ENCODE measurements around the gene MYT1. TPM values are rescaled to one million over a fixed set of nuclear protein-coding genes. Genes with fewer than 3 reads are reported as not detected.

Gene MYT1
- total RNA-seq, 1 donor from 2014 or later: 3.3 TPM

GRCh38 chr20:64214952-64215351 lies 50.7 kb downstream of the MYT1 start:
- DNase-seq (no peak), ATAC-seq (ENCODE audit: low read depth) (no peak)
- Mint-ChIP-seq H3K4me1 (no peaks in the 10 kb centered on the region), H3K9me3 (no peaks in the 10 kb centered on the region), H3K27me3 (peaks cover 2% of the 10 kb centered on the region), H3K27ac (no peak overlapping the region), H3K4me3 (no peak overlapping the region), H3K36me3 (ENCODE audit: low read depth) (no peaks in the 10 kb centered on the region)
- TF ChIP-seq CTCF (IDR thresholded peaks at IDR 0.05): no peak
- ChIA-PET CTCF (no interaction called here), POLR2A (no interaction called here)
- intact Hi-C loops (cut with micrococcal nuclease): no loop called here

GRCh38 chr20:64216036-64216435 lies 51.8 kb downstream of the MYT1 start:
- Mint-ChIP-seq H3K9me3 (no peaks in the 10 kb centered on the region), H3K27ac (no peak overlapping the region), H3K27me3 (peaks cover 2% of the 10 kb centered on the region), H3K36me3 (ENCODE audit: low read depth) (no peaks in the 10 kb centered on the region), H3K4me3 (no peak overlapping the region), H3K4me1 (no peaks in the 10 kb centered on the region)
- no peak for DNase-seq
- POLR2A ChIA-PET: no interaction called here
- ATAC-seq (ENCODE audit: low read depth): no peak
- intact Hi-C loops (cut with micrococcal nuclease): no loop called here
- no peak for TF ChIP-seq CTCF (IDR thresholded peaks at IDR 0.05)
- CTCF ChIA-PET: no interaction called here

GRCh38 chr20:64216910-64217309 lies 52.7 kb downstream of the MYT1 start:
- H3K36me3 Mint-ChIP-seq (ENCODE audit: low read depth): no peaks in the 10 kb centered on the region
- H3K27ac Mint-ChIP-seq: no peak overlapping the region
- no peaks in the 10 kb centered on the region for H3K9me3 Mint-ChIP-seq
- no peak overlapping the region for H3K4me3 Mint-ChIP-seq
- H3K4me1 Mint-ChIP-seq: no peaks in the 10 kb centered on the region
- peaks cover 2% of the 10 kb centered on the region for H3K27me3 Mint-ChIP-seq
- intact Hi-C loops (cut with micrococcal nuclease): no loop called here
- ChIA-PET POLR2A (no interaction called here), CTCF (no interaction called here)
- no peak for TF ChIP-seq CTCF (IDR thresholded peaks at IDR 0.05)
- ATAC-seq (ENCODE audit: low read depth): no peak
- no peak for DNase-seq

- ChIA-PET POLR2A (no interaction called here), CTCF (no interaction called here)
- Mint-ChIP-seq H3K4me3 (no peak overlapping the region), H3K27ac (no peak overlapping the region), H3K27me3 (peaks cover 2% of the 10 kb centered on the region), H3K4me1 (no peaks in the 10 kb centered on the region), H3K9me3 (no peaks in the 10 kb centered on the region), H3K36me3 (ENCODE audit: low read depth) (no peaks in the 10 kb centered on the region)
- TF ChIP-seq CTCF (IDR thresholded peaks at IDR 0.05): no peak
- DNase-seq: no peak
- ATAC-seq (ENCODE audit: low read depth): no peak
- intact Hi-C loops (cut with micrococcal nuclease): no loop called here
Observed at GRCh38 chr20:64217539-64218221, 53.4 kb downstream of the MYT1 start.

GRCh38 chr20:64219202-64219601 lies 55.0 kb downstream of the MYT1 start:
- ChIA-PET POLR2A (no interaction called here), CTCF (no interaction called here)
- no peak for ATAC-seq (ENCODE audit: low read depth)
- H3K4me1 Mint-ChIP-seq: no peaks in the 10 kb centered on the region
- no peaks in the 10 kb centered on the region for H3K9me3 Mint-ChIP-seq
- no peak for TF ChIP-seq CTCF (IDR thresholded peaks at IDR 0.05)
- H3K4me3 Mint-ChIP-seq: no peak overlapping the region
- peaks cover 2% of the 10 kb centered on the region for H3K27me3 Mint-ChIP-seq
- intact Hi-C loops (cut with micrococcal nuclease): no loop called here
- H3K27ac Mint-ChIP-seq: no peak overlapping the region
- no peak for DNase-seq
- no peaks in the 10 kb centered on the region for H3K36me3 Mint-ChIP-seq (ENCODE audit: low read depth)
